Fibroblast of the aortic adventitia (primary cell): Measurements from ENCODE around the gene MAGEB4. TPM values are rescaled to one million over a fixed set of nuclear protein-coding genes. Genes with fewer than 3 reads are reported as not detected.

ENCODE experiments used
- DNase-seq: peaks from one replicate; pipeline ENCODE4 v3.0.0-alpha.2; 2010; ENCODE audit warnings: low read depth
- H3K4me3 ChIP-seq: 2 replicates; pipeline ENCODE4 v1.5.1; 2011; ENCODE audit warnings: low read depth, mild to moderate bottlenecking, control low read depth, low read length, moderate library complexity
- CTCF ChIP-seq: IDR thresholded peaks from 2 replicates; pipeline ENCODE4 v1.5.1; 2011; ENCODE audit warnings: mild to moderate bottlenecking, low read length, control low read depth, inconsistent platforms; ENCODE audit not compliant: insufficient read depth
- total RNA-seq: library from RNA; depleted of rRNA; stranded (reverse); fragments of >200 nt; gene quantifications from 2 replicates; pipeline ENCODE4 v1.2.3, GENCODE V29; 2012; ENCODE audit warnings: low replicate concordance

The MAGEB4 gene
- total RNA-seq, 1 donor = not detected

GRCh38 chrX:30253257-30253656, 11.5 kb downstream of the MAGEB4 start:
- no peak for DNase-seq
- no peak for TF ChIP-seq CTCF
- no peak overlapping the region for H3K4me3 ChIP-seq

GRCh38 chrX:30259927-30260326, 18.1 kb downstream of the MAGEB4 start:
- H3K4me3 ChIP-seq = no peak overlapping the region
- no peak for DNase-seq
- TF ChIP-seq CTCF = no peak

GRCh38 chrX:30261012-30261411, 19.2 kb downstream of the MAGEB4 start:
- H3K4me3 ChIP-seq = no peak overlapping the region
- no peak for TF ChIP-seq CTCF
- DNase-seq = no peak

- no peak for DNase-seq
- H3K4me3 ChIP-seq = no peak overlapping the region
- no peak for TF ChIP-seq CTCF
These were observed 21.0 kb downstream of the MAGEB4 start for GRCh38 chrX:30262763-30263162.

- no peak for DNase-seq
- TF ChIP-seq CTCF = no peak
- no peak overlapping the region for H3K4me3 ChIP-seq
These were observed 28.8 kb downstream of the MAGEB4 start for GRCh38 chrX:30270639-30271038.

- H3K4me3 ChIP-seq = no peak overlapping the region
- TF ChIP-seq CTCF = peak; percentile 14
- DNase-seq = peak; percentile 55
These were observed 33.7 kb downstream of the MAGEB4 start for GRCh38 chrX:30275498-30275897.

- H3K4me3 ChIP-seq = no peak overlapping the region
- no peak for TF ChIP-seq CTCF
- DNase-seq = peak; percentile 66
These were observed 36.6 kb downstream of the MAGEB4 start for GRCh38 chrX:30278365-30278764.
